ENCODE data around the gene LRMDA. TPM values are rescaled to one million over a fixed set of nuclear protein-coding genes. Genes with fewer than 3 reads are reported as not detected.

The LRMDA gene
- total RNA-seq, 4 donors from 2014 or later, result 2.2 to 7.8 (median 4.5) TPM

DNA sequence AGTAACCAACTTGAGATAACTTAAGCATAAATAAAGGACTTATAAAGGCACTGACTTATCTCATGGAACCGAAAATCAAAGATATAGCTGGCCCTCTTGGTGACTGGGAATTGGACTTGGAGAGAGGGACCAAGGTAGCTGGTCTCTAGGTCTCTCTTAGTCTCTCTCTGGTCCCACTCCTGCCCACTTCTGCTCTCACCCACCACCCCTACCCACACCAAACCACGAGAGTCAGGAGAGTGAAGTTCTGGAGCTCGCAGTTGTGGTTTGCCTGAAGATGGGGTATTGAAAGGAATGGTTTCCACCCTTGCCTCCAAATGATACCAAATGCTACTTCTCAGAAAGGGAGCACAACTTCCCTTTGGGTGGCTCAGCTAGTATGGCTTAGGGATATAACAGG is 216.3 kb downstream of the LRMDA start:
- DNase-seq, result no peak
- in situ Hi-C loops (cut with MboI; ENCODE audit: low pct_ligation_motif_present in 1 of 4, low pct_unique_long_range_greater_than_20kb in 1 of 4, low sequenced_read_pairs in 3 of 4) (loop anchor here in 2 of 4 donors (25.0 kb wide), 1 partner anchor 235 kb away; the partner anchor contains the start of gene ZNF503 (in 2 of the 2)), intact Hi-C loops (cut with DNase I; ENCODE audit: low total_unique reads) (no loop called here)
- H3K36me3 ChIP-seq, result no peaks in the 10 kb centered on the region
- no peak overlapping the region for H3K27ac ChIP-seq
- peaks cover 0 to 9% (median 2%) of the 10 kb centered on the region in 4 donors for H3K4me1 ChIP-seq
- no peaks in the 10 kb centered on the region for H3K27me3 ChIP-seq
- H3K9me3 ChIP-seq, result no peaks in the 10 kb centered on the region
- no peak for TF ChIP-seq POLR2A (IDR thresholded peaks at IDR 0.05)
- no peak for TF ChIP-seq CTCF (IDR thresholded peaks at IDR 0.05)
- no peak for TF ChIP-seq POLR2AphosphoS5 (IDR thresholded peaks at IDR 0.05)
- TF ChIP-seq EP300 (IDR thresholded peaks at IDR 0.05; ENCODE audit: low read depth), result no peak
- WGBS, 2 donors (ENCODE audit: low coverage in 1 of 2), result 73 to 94% methylated on average over 3 of the region's 3 CpGs
- no peak overlapping the region for H3K4me3 ChIP-seq

DNA sequence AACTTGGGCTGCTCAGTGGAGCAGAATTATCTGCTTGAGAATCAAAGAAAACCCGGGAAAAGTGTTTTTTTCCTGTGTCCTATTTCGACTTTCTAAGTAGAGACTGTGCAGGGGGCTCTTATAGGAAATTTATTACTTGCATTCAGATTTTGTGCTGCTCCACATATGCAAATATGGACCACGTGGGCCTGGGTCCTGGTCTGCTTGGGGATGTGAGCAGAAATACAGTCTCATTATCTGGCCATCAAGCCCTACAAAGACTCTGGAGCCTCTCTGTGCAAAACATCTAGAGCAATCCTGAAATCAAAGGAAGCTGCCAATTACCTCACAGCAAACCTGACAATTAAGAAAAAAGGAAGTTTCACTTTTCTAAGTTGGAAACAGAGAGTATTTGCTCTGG is 216.9 kb downstream of the LRMDA start:
- no peaks in the 10 kb centered on the region for H3K9me3 ChIP-seq
- intact Hi-C loops (cut with DNase I; ENCODE audit: low total_unique reads), result no loop called here
- no peak overlapping the region for H3K4me3 ChIP-seq
- WGBS, 2 donors (ENCODE audit: low coverage in 1 of 2), result 73% methylated on average over 3 of the region's 3 CpGs; no CpG with 5 or more reads in 1 of the 2 donors
- no peak for DNase-seq
- H3K27ac ChIP-seq, result no peak overlapping the region
- H3K27me3 ChIP-seq, result no peaks in the 10 kb centered on the region
- in situ Hi-C loops (cut with MboI; ENCODE audit: low pct_ligation_motif_present in 1 of 4, low pct_unique_long_range_greater_than_20kb in 1 of 4, low sequenced_read_pairs in 3 of 4), result loop anchor here in 2 of 4 donors (25.0 kb wide), 1 partner anchor 236 kb away; the partner anchor contains the start of gene ZNF503 (in 2 of the 2)
- H3K36me3 ChIP-seq, result no peaks in the 10 kb centered on the region
- no peak for TF ChIP-seq POLR2A (IDR thresholded peaks at IDR 0.05)
- no peak for TF ChIP-seq EP300 (IDR thresholded peaks at IDR 0.05; ENCODE audit: low read depth)
- TF ChIP-seq POLR2AphosphoS5 (IDR thresholded peaks at IDR 0.05), result no peak
- no peak for TF ChIP-seq CTCF (IDR thresholded peaks at IDR 0.05)
- H3K4me1 ChIP-seq, result peaks cover 0 to 9% (median 2%) of the 10 kb centered on the region in 4 donors

DNA sequence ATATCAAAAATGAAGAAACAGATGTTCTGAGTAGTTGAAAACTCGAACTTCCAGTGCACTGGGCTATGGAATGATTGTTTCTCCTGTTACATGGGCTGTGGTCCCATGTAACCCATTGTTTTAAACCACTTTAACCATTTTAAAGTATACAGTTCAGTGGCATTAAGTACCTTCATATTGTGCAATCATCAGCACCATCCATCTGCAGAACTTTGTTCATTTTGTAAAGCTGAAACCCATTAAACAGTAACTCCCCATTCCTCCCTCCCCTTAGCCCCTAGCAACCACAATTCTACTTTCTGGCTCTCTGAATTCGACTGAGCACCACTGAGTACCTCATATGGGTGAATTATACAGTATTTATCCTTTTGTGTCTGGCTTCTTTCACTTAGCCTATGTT is 217.4 kb downstream of the LRMDA start:
- H3K36me3 ChIP-seq, result no peaks in the 10 kb centered on the region
- in situ Hi-C loops (cut with MboI; ENCODE audit: low pct_ligation_motif_present in 1 of 4, low pct_unique_long_range_greater_than_20kb in 1 of 4, low sequenced_read_pairs in 3 of 4) (loop anchor here in 2 of 4 donors (25.0 kb wide), 1 partner anchor 237 kb away; the partner anchor contains the start of gene ZNF503 (in 2 of the 2)), intact Hi-C loops (cut with DNase I; ENCODE audit: low total_unique reads) (no loop called here)
- no peak for DNase-seq
- H3K27ac ChIP-seq, result no peak overlapping the region
- no peaks in the 10 kb centered on the region for H3K9me3 ChIP-seq
- peaks cover 0 to 8% (median 1%) of the 10 kb centered on the region in 4 donors for H3K4me1 ChIP-seq
- no peaks in the 10 kb centered on the region for H3K27me3 ChIP-seq
- WGBS, 2 donors (ENCODE audit: low coverage in 1 of 2), result 71 to 76% methylated on average over 2 of the region's 2 CpGs
- no peak overlapping the region for H3K4me3 ChIP-seq
- no peak for TF ChIP-seq POLR2A (IDR thresholded peaks at IDR 0.05)
- TF ChIP-seq EP300 (IDR thresholded peaks at IDR 0.05; ENCODE audit: low read depth), result no peak
- TF ChIP-seq CTCF (IDR thresholded peaks at IDR 0.05), result no peak

GRCh38 chr10:75649466-75649865 is 218.0 kb downstream of the LRMDA start:
- Histone ChIP-seq H3K4me3 (no peak overlapping the region), H3K36me3 (no peaks in the 10 kb centered on the region), H3K4me1 (peaks cover 0 to 6% (median 2%) of the 10 kb centered on the region in 4 donors), H3K27me3 (no peaks in the 10 kb centered on the region), H3K27ac (no peak overlapping the region), H3K9me3 (no peaks in the 10 kb centered on the region)
- in situ Hi-C loops (cut with MboI; ENCODE audit: low pct_ligation_motif_present in 1 of 4, low pct_unique_long_range_greater_than_20kb in 1 of 4, low sequenced_read_pairs in 3 of 4), result loop anchor here in 2 of 4 donors (25.0 kb wide), 1 partner anchor 237 kb away; the partner anchor contains the start of gene ZNF503 (in 2 of the 2)
- intact Hi-C loops (cut with DNase I; ENCODE audit: low total_unique reads), result no loop called here
- 67% methylated on average over 1 of the region's 1 CpG; no CpG with 5 or more reads in 1 of the 2 donors for WGBS, 2 donors (ENCODE audit: low coverage in 1 of 2)
- DNase-seq, result no peak
- no peak for TF ChIP-seq EP300 (IDR thresholded peaks at IDR 0.05; ENCODE audit: low read depth)
- no peak for TF ChIP-seq POLR2AphosphoS5 (IDR thresholded peaks at IDR 0.05)
- TF ChIP-seq POLR2A (IDR thresholded peaks at IDR 0.05), result no peak
- no peak for TF ChIP-seq CTCF (IDR thresholded peaks at IDR 0.05)

Measured in transverse colon (tissue), 4 donors.